WERI-Rb-1 (cell line): ENCODE results near the gene NFKBIL1.

Experiments
- DNase-seq: peaks from one replicate; pipeline ENCODE4 v3.0.0-alpha.2; 2020
- H3K27ac ChIP-seq: fragments of 250-450 bp; sonication (Bioruptor Pico); 2 replicates; pipeline ENCODE4 v1.5.1; 2020; ENCODE audit warnings: mild to moderate bottlenecking, moderate library complexity
- H3K27me3 ChIP-seq: fragments of 250-450 bp; sonication (Bioruptor Pico); 2 replicates; pipeline ENCODE4 v1.5.1; 2021; ENCODE audit warnings: mild to moderate bottlenecking, low read depth, moderate library complexity; ENCODE audit not compliant: insufficient read depth, severe bottlenecking
- H3K36me3 ChIP-seq: fragments of 250-450 bp; sonication (Bioruptor Pico); 2 replicates; pipeline ENCODE4 v1.5.1; 2020; ENCODE audit warnings: mild to moderate bottlenecking, moderate library complexity
- H3K4me3 ChIP-seq: 2 replicates; pipeline ENCODE4 v1.5.1; 2011; ENCODE audit warnings: low read depth, mild to moderate bottlenecking, control low read depth, low read length
- H3K9me3 ChIP-seq: fragments of 250-450 bp; sonication (Bioruptor Pico); 2 replicates; pipeline ENCODE4 v1.5.1; 2021; ENCODE audit warnings: mild to moderate bottlenecking, moderate library complexity; ENCODE audit not compliant: severe bottlenecking
- TF ChIP-seq, protein P1 (sequence below): IDR thresholded peaks from 2 replicates; pipeline ENCODE4 v1.5.1; 2011; ENCODE audit warnings: low read depth, mild to moderate bottlenecking, control low read depth, inconsistent platforms, low read length

NFKBIL1 gene

DNA sequence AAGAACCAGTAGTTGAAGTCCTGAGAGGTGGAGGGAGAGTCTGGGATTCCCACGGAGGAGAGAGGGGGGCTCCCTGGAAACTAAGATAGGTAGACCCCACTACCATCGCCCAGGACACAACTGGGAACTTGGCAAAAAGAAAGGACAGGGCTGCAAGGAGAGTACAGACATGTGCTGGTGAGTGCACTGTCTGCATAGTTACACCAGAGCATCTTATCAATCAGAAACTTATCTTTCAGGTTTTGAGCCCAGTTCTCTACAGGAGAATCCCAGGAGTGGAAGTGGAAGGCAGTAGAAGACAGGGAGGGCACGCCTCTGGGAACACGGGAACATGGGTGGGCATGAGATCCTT is 12.2 kb downstream of the NFKBIL1 start:
- Histone ChIP-seq H3K27ac (no peak overlapping the region), H3K27me3 (no peaks in the 10 kb centered on the region), H3K9me3 (no peaks in the 10 kb centered on the region), H3K4me3 (no peak overlapping the region), H3K36me3 (peaks cover 51% of the 10 kb centered on the region)
- TF ChIP-seq, protein P1, sequence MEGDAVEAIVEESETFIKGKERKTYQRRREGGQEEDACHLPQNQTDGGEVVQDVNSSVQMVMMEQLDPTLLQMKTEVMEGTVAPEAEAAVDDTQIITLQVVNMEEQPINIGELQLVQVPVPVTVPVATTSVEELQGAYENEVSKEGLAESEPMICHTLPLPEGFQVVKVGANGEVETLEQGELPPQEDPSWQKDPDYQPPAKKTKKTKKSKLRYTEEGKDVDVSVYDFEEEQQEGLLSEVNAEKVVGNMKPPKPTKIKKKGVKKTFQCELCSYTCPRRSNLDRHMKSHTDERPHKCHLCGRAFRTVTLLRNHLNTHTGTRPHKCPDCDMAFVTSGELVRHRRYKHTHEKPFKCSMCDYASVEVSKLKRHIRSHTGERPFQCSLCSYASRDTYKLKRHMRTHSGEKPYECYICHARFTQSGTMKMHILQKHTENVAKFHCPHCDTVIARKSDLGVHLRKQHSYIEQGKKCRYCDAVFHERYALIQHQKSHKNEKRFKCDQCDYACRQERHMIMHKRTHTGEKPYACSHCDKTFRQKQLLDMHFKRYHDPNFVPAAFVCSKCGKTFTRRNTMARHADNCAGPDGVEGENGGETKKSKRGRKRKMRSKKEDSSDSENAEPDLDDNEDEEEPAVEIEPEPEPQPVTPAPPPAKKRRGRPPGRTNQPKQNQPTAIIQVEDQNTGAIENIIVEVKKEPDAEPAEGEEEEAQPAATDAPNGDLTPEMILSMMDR = no peak
- no peak for DNase-seq

DNA sequence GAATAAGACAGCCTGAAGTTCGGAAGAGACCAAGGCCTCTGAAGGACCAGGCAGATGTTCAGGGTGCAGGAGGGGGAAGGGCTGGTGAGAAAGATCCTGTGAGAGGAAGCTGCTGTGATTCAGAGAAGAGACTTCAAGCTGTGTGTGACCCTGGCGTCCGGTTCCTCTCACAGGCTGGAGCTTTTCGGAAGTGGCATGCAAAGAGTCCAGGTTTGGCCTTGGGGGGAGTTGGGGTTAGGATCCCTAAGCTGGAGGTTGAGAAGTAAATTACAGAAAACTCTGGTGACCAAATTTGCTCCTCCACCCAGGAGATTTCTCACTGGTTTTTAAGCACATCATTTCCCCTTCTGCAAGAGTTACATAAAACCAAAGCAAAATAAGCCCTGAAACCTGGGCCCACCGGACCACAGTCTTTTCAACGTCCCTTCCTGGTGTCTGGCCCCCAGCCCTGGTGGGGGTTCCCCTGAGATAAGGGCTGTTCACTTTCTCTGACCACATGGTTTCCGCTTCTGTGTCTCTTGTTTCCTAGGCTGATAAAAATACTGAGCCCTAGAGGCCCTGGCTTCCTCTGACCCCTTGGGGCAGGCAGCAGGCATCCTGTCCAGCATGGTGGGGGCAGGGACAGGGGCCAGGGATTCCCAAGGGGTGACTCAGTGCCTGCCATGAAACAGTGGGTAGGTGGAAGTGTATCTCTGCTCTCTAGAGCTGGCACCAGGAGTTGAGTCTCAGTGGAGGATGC is 12.7 kb downstream of the NFKBIL1 start:
- TF ChIP-seq, protein P1 = no peak
- Histone ChIP-seq H3K27ac (peak overlapping the region; percentile 5), H3K27me3 (no peaks in the 10 kb centered on the region), H3K36me3 (peaks cover 49% of the 10 kb centered on the region), H3K9me3 (no peaks in the 10 kb centered on the region), H3K4me3 (no peak overlapping the region)
- peak; percentile 45 for DNase-seq

DNA sequence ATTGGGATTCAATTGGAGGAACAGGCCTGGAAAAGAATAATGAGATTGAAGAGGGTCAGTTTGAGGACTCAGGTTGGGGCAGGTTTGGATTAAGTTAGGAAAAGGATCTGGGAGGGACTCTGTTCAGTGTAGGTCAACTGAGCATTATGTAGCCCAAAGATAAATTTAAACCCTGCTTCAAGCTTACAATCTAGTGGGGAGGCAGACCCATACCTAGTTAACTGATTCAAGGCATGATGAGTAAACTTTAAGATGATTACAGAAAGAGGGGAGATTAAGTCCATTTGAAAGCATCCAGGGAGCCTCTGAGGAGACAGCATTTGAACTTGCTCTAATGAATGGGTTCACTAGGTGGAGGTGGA is 13.3 kb downstream of the NFKBIL1 start:
- no peak overlapping the region for H3K4me3 ChIP-seq

DNA sequence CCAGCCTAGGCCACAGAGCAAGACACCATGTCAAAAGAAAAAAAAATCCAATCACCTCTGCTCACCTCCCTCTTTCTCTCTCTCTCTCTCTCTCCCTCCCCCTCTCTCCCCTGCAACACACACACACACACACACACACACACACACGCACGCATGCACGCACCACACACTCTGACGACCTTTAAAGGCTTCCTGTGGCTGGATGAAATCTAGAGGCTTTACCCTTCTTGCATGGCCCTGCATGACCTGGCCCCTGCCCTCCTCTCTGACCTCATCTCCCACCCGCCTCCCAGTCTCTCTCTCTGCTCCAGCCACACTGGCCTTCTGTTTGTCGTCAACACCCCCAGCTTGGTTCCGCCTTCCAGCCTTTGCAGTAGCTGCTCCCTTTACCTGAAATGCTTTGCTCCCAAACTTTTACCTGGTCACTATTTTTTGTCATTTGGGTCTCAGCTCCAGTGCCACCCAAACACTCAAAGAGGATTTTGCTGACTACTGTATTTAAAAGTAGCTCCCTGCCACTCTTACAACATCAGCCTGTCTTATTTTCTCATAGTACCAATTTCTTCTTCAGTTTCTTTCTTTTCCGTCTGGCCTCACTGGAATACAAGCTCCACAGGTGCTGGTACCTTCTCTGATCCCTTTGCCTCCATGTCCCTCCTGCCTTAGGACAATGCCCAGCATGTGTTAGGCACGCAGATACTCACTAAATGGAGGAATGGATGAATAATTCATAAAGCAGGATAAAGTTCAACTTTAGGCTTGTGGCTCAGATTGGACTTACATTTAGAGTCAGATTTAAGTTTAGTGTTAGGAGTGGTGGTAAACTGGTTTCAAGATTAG is 20.3 kb downstream of the NFKBIL1 start:
- Histone ChIP-seq H3K4me3 (no peak overlapping the region), H3K36me3 (no peaks in the 10 kb centered on the region), H3K9me3 (no peaks in the 10 kb centered on the region), H3K27ac (no peak overlapping the region), H3K27me3 (no peaks in the 10 kb centered on the region)
- TF ChIP-seq, protein P1 = no peak
- peak; percentile 50 for DNase-seq

More for the DNA sequence above, 13.3 kb downstream of the NFKBIL1 start:
- no peaks in the 10 kb centered on the region for H3K9me3 ChIP-seq
- no peak for DNase-seq
- TF ChIP-seq, protein P1 = no peak
- H3K36me3 ChIP-seq = peaks cover 49% of the 10 kb centered on the region
- H3K27me3 ChIP-seq = no peaks in the 10 kb centered on the region
- H3K27ac ChIP-seq = peak overlapping the region; percentile 5

DNA sequence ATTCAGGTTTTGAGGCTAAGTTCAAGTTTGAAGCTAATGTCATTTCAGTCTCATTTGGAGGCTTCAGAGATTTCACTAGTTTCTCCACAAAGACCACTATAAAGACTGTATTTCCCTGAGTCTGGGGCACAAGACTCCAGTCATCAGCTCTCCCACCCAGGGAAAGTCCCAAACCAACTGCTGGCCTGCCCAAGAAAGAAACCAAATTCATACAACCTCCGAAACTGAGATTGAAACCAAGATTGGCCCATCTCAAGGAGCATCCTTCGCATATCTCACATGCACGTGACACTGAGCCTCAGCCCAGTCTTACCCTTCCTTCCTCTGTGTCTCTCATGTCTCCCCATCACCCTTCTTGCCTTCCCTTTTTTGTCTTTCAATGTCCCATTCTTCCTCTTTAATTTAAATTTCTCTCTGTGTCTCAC is 21.1 kb downstream of the NFKBIL1 start:
- no peak overlapping the region for H3K4me3 ChIP-seq
- DNase-seq = no peak
- no peaks in the 10 kb centered on the region for H3K9me3 ChIP-seq
- TF ChIP-seq, protein P1 = no peak
- H3K27me3 ChIP-seq = no peaks in the 10 kb centered on the region
- H3K36me3 ChIP-seq = no peaks in the 10 kb centered on the region
- H3K27ac ChIP-seq = no peak overlapping the region
